GM12875 (cell line): ENCODE results near the gene ZMYND15.

Source experiments
- H3K4me3 ChIP-seq: one replicate; pipeline ENCODE4 v1.5.1; 2011; ENCODE audit warnings: low read depth, low read length, control low read depth
- CTCF ChIP-seq: IDR thresholded peaks from 2 replicates; pipeline ENCODE4 v1.5.1; 2011; ENCODE audit warnings: low read depth, mild to moderate bottlenecking, control low read depth, inconsistent platforms, low read length, moderate library complexity, borderline replicate concordance; ENCODE audit not compliant: insufficient read depth

The ZMYND15 gene

GRCh38 chr17:4766201-4766600 is 26.6 kb downstream of the ZMYND15 start:
- no peak overlapping the region for H3K4me3 ChIP-seq
- TF ChIP-seq CTCF: no peak

- TF ChIP-seq CTCF: no peak
- no peak overlapping the region for H3K4me3 ChIP-seq
These were observed 27.1 kb downstream of the ZMYND15 start for GRCh38 chr17:4766723-4767122.

GRCh38 chr17:4768298-4768697 is 28.7 kb downstream of the ZMYND15 start:
- no peak for TF ChIP-seq CTCF
- no peak overlapping the region for H3K4me3 ChIP-seq

- no peak for TF ChIP-seq CTCF
- no peak overlapping the region for H3K4me3 ChIP-seq
These were observed 30.0 kb downstream of the ZMYND15 start for GRCh38 chr17:4769628-4770027.

GRCh38 chr17:4771519-4772234 is 32.0 kb downstream of the ZMYND15 start, which contains the start of gene TM4SF5:
Gene TM4SF5, plus strand, starts transcription at chr17:4771886. Its CDS starts 37 bp downstream, at chr17:4771923.
- no peak within 1 kb of the TSS for H3K4me3 ChIP-seq
- TF ChIP-seq CTCF: no peak

- no peak for TF ChIP-seq CTCF
- H3K4me3 ChIP-seq: no peak overlapping the region
These were observed 32.6 kb downstream of the ZMYND15 start for GRCh38 chr17:4772235-4772613.

- TF ChIP-seq CTCF: no peak
These were observed 38.5 kb downstream of the ZMYND15 start for GRCh38 chr17:4777969-4778760.

More at GRCh38 chr17:4777969-4778760, 38.5 kb downstream of the ZMYND15 start:
- H3K4me3 ChIP-seq: no peak overlapping the region
